ENCODE measurements around the gene THSD7B.

Gene THSD7B

GRCh38 chr2:136909777-136910176, 144.4 kb downstream of the THSD7B start:
- no peak for TF ChIP-seq CTCF (conservative IDR thresholded peaks at IDR 0.05; ENCODE audit: low read depth, low read length)
- no peaks in the 10 kb centered on the region for H3K4me1 ChIP-seq (ENCODE audit: low read depth, poor library complexity, severe bottlenecking)
- no peak overlapping the region for H2AFZ ChIP-seq (ENCODE audit: low read depth)

GRCh38 chr2:136916131-136916530, 150.8 kb downstream of the THSD7B start:
- Histone ChIP-seq H2AFZ (ENCODE audit: low read depth) (no peak overlapping the region), H4K20me1 (ENCODE audit: insufficient read depth) (no peaks in the 10 kb centered on the region), H3K79me2 (ENCODE audit: insufficient read depth, low read depth) (no peaks in the 10 kb centered on the region), H3K9ac (no peak overlapping the region), H3K27me3 (ENCODE audit: insufficient read depth, low read depth) (no peaks in the 10 kb centered on the region), H3K4me1 (ENCODE audit: low read depth, poor library complexity, severe bottlenecking) (no peaks in the 10 kb centered on the region), H3K4me3 (IDR thresholded peaks at IDR 0.05; ENCODE audit: insufficient read depth, low read depth, low read length) (no peak overlapping the region), H3K27ac (no peak overlapping the region), H3K36me3 (ENCODE audit: insufficient read depth) (no peaks in the 10 kb centered on the region), H3K4me2 (no peak overlapping the region)
- TF ChIP-seq CTCF (conservative IDR thresholded peaks at IDR 0.05; ENCODE audit: low read depth, low read length): no peak

More at GRCh38 chr2:136909777-136910176, 144.4 kb downstream of the THSD7B start:
- Histone ChIP-seq H3K36me3 (ENCODE audit: insufficient read depth) (no peaks in the 10 kb centered on the region), H3K4me2 (no peak overlapping the region), H3K79me2 (ENCODE audit: insufficient read depth, low read depth) (no peaks in the 10 kb centered on the region), H3K27ac (no peak overlapping the region), H3K27me3 (ENCODE audit: insufficient read depth, low read depth) (no peaks in the 10 kb centered on the region), H4K20me1 (ENCODE audit: insufficient read depth) (no peaks in the 10 kb centered on the region), H3K9ac (no peak overlapping the region), H3K4me3 (IDR thresholded peaks at IDR 0.05; ENCODE audit: insufficient read depth, low read depth, low read length) (no peak overlapping the region)

- H3K36me3 ChIP-seq (ENCODE audit: insufficient read depth): no peaks in the 10 kb centered on the region
- no peak overlapping the region for H3K27ac ChIP-seq
- H3K4me2 ChIP-seq: no peak overlapping the region
- no peaks in the 10 kb centered on the region for H3K27me3 ChIP-seq (ENCODE audit: insufficient read depth, low read depth)
- no peaks in the 10 kb centered on the region for H4K20me1 ChIP-seq (ENCODE audit: insufficient read depth)
- H2AFZ ChIP-seq (ENCODE audit: low read depth): no peak overlapping the region
- H3K9ac ChIP-seq: no peak overlapping the region
- no peaks in the 10 kb centered on the region for H3K4me1 ChIP-seq (ENCODE audit: low read depth, poor library complexity, severe bottlenecking)
- H3K4me3 ChIP-seq (IDR thresholded peaks at IDR 0.05; ENCODE audit: insufficient read depth, low read depth, low read length): no peak overlapping the region
- no peak for TF ChIP-seq CTCF (conservative IDR thresholded peaks at IDR 0.05; ENCODE audit: low read depth, low read length)
- H3K79me2 ChIP-seq (ENCODE audit: insufficient read depth, low read depth): no peaks in the 10 kb centered on the region
These were observed 152.1 kb downstream of the THSD7B start for GRCh38 chr2:136917411-136917881.

- no peaks in the 10 kb centered on the region for H3K4me1 ChIP-seq (ENCODE audit: low read depth, poor library complexity, severe bottlenecking)
- H4K20me1 ChIP-seq (ENCODE audit: insufficient read depth): no peaks in the 10 kb centered on the region
- no peak overlapping the region for H3K4me2 ChIP-seq
- TF ChIP-seq CTCF (conservative IDR thresholded peaks at IDR 0.05; ENCODE audit: low read depth, low read length): no peak
- no peak overlapping the region for H3K9ac ChIP-seq
- no peaks in the 10 kb centered on the region for H3K79me2 ChIP-seq (ENCODE audit: insufficient read depth, low read depth)
- H2AFZ ChIP-seq (ENCODE audit: low read depth): no peak overlapping the region
- H3K36me3 ChIP-seq (ENCODE audit: insufficient read depth): no peaks in the 10 kb centered on the region
- H3K27ac ChIP-seq: no peak overlapping the region
- no peak overlapping the region for H3K4me3 ChIP-seq (IDR thresholded peaks at IDR 0.05; ENCODE audit: insufficient read depth, low read depth, low read length)
- H3K27me3 ChIP-seq (ENCODE audit: insufficient read depth, low read depth): no peaks in the 10 kb centered on the region
These were observed 154.3 kb downstream of the THSD7B start for GRCh38 chr2:136919682-136920081.

Data from KMS-11 (cell line).